WTC11 (cell line): ENCODE results near the gene IGSF10. TPM values are rescaled to one million over a fixed set of nuclear protein-coding genes. Genes with fewer than 3 reads are reported as not detected.

ENCODE experiments used
- ATAC-seq: fragments of 200-7000 bp; cut with Tn5 transposase; 2 replicates; pipeline ENCODE4 v1.10.0; 2021; ENCODE audit warnings: mild to moderate bottlenecking, moderate library complexity
- CTCF ChIA-PET: fragments of 300-600 bp; sonication (Branson Sonifier 250); formaldehyde crosslinking; loops from one replicate; lab custom pipeline; 2021; ENCODE audit warnings: antibody characterized with exemption; lab: Charles Lee
- POLR2A ChIA-PET: fragments of 350-600 bp; sonication (Branson Sonifier 250); formaldehyde crosslinking; loops from one replicate; lab custom pipeline; 2021; ENCODE audit warnings: antibody characterized with exemption; lab: Charles Lee
- DNase-seq: peaks from one replicate; pipeline ENCODE4 v3.0.0; 2021; ENCODE audit warnings: low spot score
- H3K27ac Mint-ChIP-seq: 2 replicates; pipeline ENCODE4 v1.8.0; 2021; ENCODE audit warnings: mixed read lengths
- H3K27me3 Mint-ChIP-seq: 2 replicates; pipeline ENCODE4 v1.8.0; 2021; ENCODE audit warnings: low read depth, mild to moderate bottlenecking, moderate library complexity, mixed read lengths
- H3K36me3 Mint-ChIP-seq: 2 replicates; pipeline ENCODE4 v1.8.0; 2021; ENCODE audit warnings: mixed read lengths
- H3K4me1 Mint-ChIP-seq: 2 replicates; pipeline ENCODE4 v1.8.0; 2022; ENCODE audit warnings: mixed read lengths
- H3K4me3 Mint-ChIP-seq: 2 replicates; pipeline ENCODE4 v1.8.0; 2021; ENCODE audit warnings: mild to moderate bottlenecking, moderate library complexity, mixed read lengths
- H3K9me3 Mint-ChIP-seq: 2 replicates; pipeline ENCODE4 v1.8.0; 2021; ENCODE audit warnings: mixed read lengths
- AFF4 ChIP-seq: sonication (generic); formaldehyde crosslinking; IDR thresholded peaks from 2 replicates; pipeline ENCODE4 v1.8.1; 2023; ENCODE audit warnings: mild to moderate bottlenecking, missing genetic modification reagents, borderline replicate concordance
- ATF2 ChIP-seq: sonication (generic); formaldehyde crosslinking; IDR thresholded peaks from 2 replicates; pipeline ENCODE4 v1.8.1; 2022; ENCODE audit warnings: low read depth, missing genetic modification reagents, borderline replicate concordance
- ATF6 ChIP-seq: sonication (generic); formaldehyde crosslinking; IDR thresholded peaks from 2 replicates; pipeline ENCODE4 v1.8.1; 2023; ENCODE audit warnings: mild to moderate bottlenecking, missing genetic modification reagents
- E2F1 ChIP-seq: sonication (generic); formaldehyde crosslinking; IDR thresholded peaks from 2 replicates; pipeline ENCODE4 v1.8.0; 2022; ENCODE audit warnings: mild to moderate bottlenecking, missing genetic modification reagents
- ELF4 ChIP-seq: sonication (generic); formaldehyde crosslinking; IDR thresholded peaks from 2 replicates; pipeline ENCODE4 v1.8.1; 2022; ENCODE audit warnings: low read depth, mild to moderate bottlenecking, moderate library complexity, missing genetic modification reagents
- ESRRA ChIP-seq: sonication (generic); formaldehyde crosslinking; IDR thresholded peaks from 2 replicates; pipeline ENCODE4 v1.8.1; 2022; ENCODE audit warnings: mild to moderate bottlenecking, missing genetic modification reagents, borderline replicate concordance
- ETV6 ChIP-seq: sonication (generic); formaldehyde crosslinking; IDR thresholded peaks from 2 replicates; pipeline ENCODE4 v1.8.1; 2022; ENCODE audit warnings: mild to moderate bottlenecking, missing genetic modification reagents
- FOXJ3 ChIP-seq: sonication (generic); formaldehyde crosslinking; IDR thresholded peaks from 2 replicates; pipeline ENCODE4 v1.9.0; 2021; ENCODE audit warnings: missing genetic modification reagents, mild to moderate bottlenecking, borderline replicate concordance
- FOXK1 ChIP-seq: sonication (generic); formaldehyde crosslinking; IDR thresholded peaks from 2 replicates; pipeline ENCODE4 v1.8.0; 2022; ENCODE audit warnings: mild to moderate bottlenecking, moderate library complexity, missing genetic modification reagents
- FOXP4 ChIP-seq: sonication (generic); formaldehyde crosslinking; IDR thresholded peaks from 2 replicates; pipeline ENCODE4 v1.8.0; 2022; ENCODE audit warnings: mild to moderate bottlenecking, missing genetic modification reagents
- GABPB1 ChIP-seq: sonication (generic); formaldehyde crosslinking; IDR thresholded peaks from 2 replicates; pipeline ENCODE4 v1.8.1; 2023; ENCODE audit warnings: mild to moderate bottlenecking, missing genetic modification reagents
- KAT7 ChIP-seq: sonication (generic); formaldehyde crosslinking; IDR thresholded peaks from 2 replicates; pipeline ENCODE4 v1.8.1; 2023; ENCODE audit warnings: missing genetic modification reagents, mild to moderate bottlenecking, borderline replicate concordance
- PRRX2 ChIP-seq: fragments of 250-450 bp; sonication (Bioruptor Pico); IDR thresholded peaks from 2 replicates; pipeline ENCODE4 v1.8.0; 2021; ENCODE audit warnings: mild to moderate bottlenecking
- RELA ChIP-seq: sonication (generic); formaldehyde crosslinking; IDR thresholded peaks from 2 replicates; pipeline ENCODE4 v1.8.1; 2022; ENCODE audit warnings: missing genetic modification reagents, mild to moderate bottlenecking, borderline replicate concordance
- USF2 ChIP-seq: sonication (generic); formaldehyde crosslinking; IDR thresholded peaks from 2 replicates; pipeline ENCODE4 v1.8.1; 2023; ENCODE audit warnings: mild to moderate bottlenecking, missing genetic modification reagents, moderate library complexity
- ZNF232 ChIP-seq: sonication (generic); formaldehyde crosslinking; IDR thresholded peaks from 2 replicates; pipeline ENCODE4 v1.8.0; 2022; ENCODE audit warnings: mild to moderate bottlenecking, missing genetic modification reagents
- ZNF416 ChIP-seq: fragments of 250-450 bp; sonication (Bioruptor Pico); IDR thresholded peaks from 2 replicates; pipeline ENCODE4 v1.9.0; 2021; ENCODE audit warnings: mild to moderate bottlenecking, inconsistent platforms
- ZNF532 ChIP-seq: fragments of 250-450 bp; sonication (Bioruptor Pico); IDR thresholded peaks from 2 replicates; pipeline ENCODE4 v1.9.0; 2021; ENCODE audit warnings: mild to moderate bottlenecking, borderline replicate concordance
- total RNA-seq: library from RNA; stranded (reverse); gene quantifications from 3 replicates; pipeline ENCODE4 v1.2.3, GENCODE V29; 2021

IGSF10 gene
- total RNA-seq, 1 experiment from 2014 or later, result 0.70 TPM

GRCh38 chr3:151501171-151501922, 40.5 kb upstream of the IGSF10 start:
- H3K4me1 Mint-ChIP-seq, result peaks cover 48% of the 10 kb centered on the region
- TF ChIP-seq ATF2 (CRISPR knock-in tag), result no peak
- no peak for TF ChIP-seq KAT7 (CRISPR knock-in tag)
- TF ChIP-seq, all 79 proteins: peak for 0
- no peak for DNase-seq
- no peak for ATAC-seq
- H3K9me3 Mint-ChIP-seq, result peaks cover 8% of the 10 kb centered on the region; the same call in 1 of the 2 replicates
- H3K27ac Mint-ChIP-seq, result peak overlapping the region; percentile 40
- POLR2A ChIA-PET, result interaction anchor here (0.6 kb wide), 1 partner anchor 726 kb away, joined by 3 read pairs; no protein-coding TSS in a partner anchor
- H3K4me3 Mint-ChIP-seq, result no peak overlapping the region
- no peaks in the 10 kb centered on the region for H3K36me3 Mint-ChIP-seq
- CTCF ChIA-PET, result no interaction called here
- no peaks in the 10 kb centered on the region for H3K27me3 Mint-ChIP-seq

- ATAC-seq (no peak), DNase-seq (no peak)
- Mint-ChIP-seq H3K9me3 (peaks cover 8% of the 10 kb centered on the region; the same call in 1 of the 2 replicates), H3K36me3 (no peaks in the 10 kb centered on the region), H3K27ac (no peak overlapping the region), H3K4me3 (no peak overlapping the region), H3K27me3 (no peaks in the 10 kb centered on the region), H3K4me1 (peaks cover 48% of the 10 kb centered on the region)
- ChIA-PET POLR2A (no interaction called here), CTCF (no interaction called here)
- no peak for TF ChIP-seq ELF4 (CRISPR knock-in tag)
- no peak for TF ChIP-seq AFF4 (CRISPR knock-in tag)
- no peak for TF ChIP-seq FOXK1 (CRISPR knock-in tag)
- no peak for TF ChIP-seq GABPB1
- TF ChIP-seq E2F1 (CRISPR knock-in tag), result no peak
- no peak for TF ChIP-seq ATF6 (CRISPR knock-in tag)
- TF ChIP-seq USF2 (CRISPR knock-in tag), result no peak
- no peak for TF ChIP-seq ZNF532 (CRISPR knock-in tag)
- no peak for TF ChIP-seq ESRRA
- TF ChIP-seq FOXP4 (CRISPR knock-in tag), result no peak
- no peak for TF ChIP-seq ZNF416 (CRISPR knock-in tag)
- no peak for TF ChIP-seq ETV6 (CRISPR knock-in tag)
- TF ChIP-seq RELA (CRISPR knock-in tag), result no peak
- no peak for TF ChIP-seq FOXJ3
- no peak for TF ChIP-seq ZNF232 (CRISPR knock-in tag)
- no peak for TF ChIP-seq PRRX2 (CRISPR knock-in tag)
Observed at GRCh38 chr3:151499168-151499567, 38.3 kb upstream of the IGSF10 start.
